H1 (cell line): ENCODE measurements around the gene COL19A1. TPM values are rescaled to one million over a fixed set of nuclear protein-coding genes. Genes with fewer than 3 reads are reported as not detected.

Experiments used
- CTCF ChIA-PET: fragments of 300-600 bp; sonication (Branson Sonifier 250); formaldehyde crosslinking; loops from one replicate; lab custom pipeline; 2021; ENCODE audit not compliant: partially characterized antibody; lab: Charles Lee
- POLR2A ChIA-PET: fragments of 300-600 bp; sonication (Branson Sonifier 250); formaldehyde crosslinking; loops from one replicate; lab custom pipeline; 2021; ENCODE audit warnings: inconsistent platforms; ENCODE audit not compliant: partially characterized antibody; lab: Charles Lee
- DNase-seq, 2 experiments: peaks; one replicate each; pipeline versions ENCODE4 v3.0.0 to v3.0.0-alpha.2; 2010 to 2022; ENCODE audit warnings: low spot score in 2 of 2, low read depth in 1 of 2, mixed read lengths in 1 of 2
- FAIRE-seq: peaks from 2 replicates; lab custom pipeline; 2011; peaks lifted over from hg19 to GRCh38; lab: Jason Lieb, UNC
- H2AFZ ChIP-seq: 2 replicates; pipeline ENCODE4 v1.8.1; 2012; ENCODE audit warnings: low read length, inconsistent platforms
- H2AK5ac ChIP-seq: 2 replicates; pipeline ENCODE4 v1.6.1; 2013; ENCODE audit warnings: low read depth, low read length
- H2BK120ac ChIP-seq: replicated peaks from 2 replicates; pipeline ENCODE3; 2013; ENCODE audit warnings: low read depth, low read length, inconsistent platforms
- H2BK12ac ChIP-seq: 2 replicates; pipeline ENCODE4 v1.6.1; 2013; ENCODE audit warnings: low read depth, low read length
- H2BK15ac ChIP-seq: 2 replicates; pipeline ENCODE4 v1.6.1; 2013; ENCODE audit warnings: low read length
- H2BK20ac ChIP-seq: 2 replicates; pipeline ENCODE4 v1.6.1; 2013; ENCODE audit warnings: low read length
- H2BK5ac ChIP-seq: 2 replicates; pipeline ENCODE4 v1.6.1; 2013; ENCODE audit warnings: low read depth, low read length
- H3K14ac ChIP-seq: 2 replicates; pipeline ENCODE4 v1.6.1; 2013; ENCODE audit warnings: inconsistent platforms; ENCODE audit not compliant: insufficient read length
- H3K18ac ChIP-seq: 2 replicates; pipeline ENCODE4 v1.6.1; 2013; ENCODE audit warnings: low read length; ENCODE audit errors: extremely low read depth
- H3K23ac ChIP-seq: 2 replicates; pipeline ENCODE4 v1.6.1; 2013; ENCODE audit warnings: inconsistent platforms; ENCODE audit not compliant: insufficient read length
- H3K23me2 ChIP-seq: 2 replicates; pipeline ENCODE4 v1.6.1; 2013; ENCODE audit warnings: low read depth, low read length
- H3K27ac ChIP-seq: 2 replicates; pipeline ENCODE4 v1.6.1; 2011; ENCODE audit warnings: low read depth, low read length, inconsistent platforms
- H3K27me3 ChIP-seq, 4 experiments: replicated peaks in 1 of 4; 1 replicate in 1 of 4; 2 replicates in 3 of 4; pipeline versions ENCODE4 v1.6.1 to v1.8.1; 2011 to 2013; ENCODE audit warnings: low read length in 3 of 4, mild to moderate bottlenecking in 3 of 4, inconsistent platforms in 2 of 4, mixed read lengths in 2 of 4, moderate library complexity in 1 of 4; ENCODE audit not compliant: control insufficient read depth in 3 of 4, insufficient read depth in 3 of 4; ENCODE audit errors: extremely low read depth in 1 of 4
- H3K36me3 ChIP-seq, 4 experiments: 2 replicates each; pipeline versions ENCODE4 v1.6.1 to v1.8.1; 2011 to 2013; ENCODE audit warnings: mild to moderate bottlenecking in 4 of 4, low read length in 3 of 4, moderate library complexity in 2 of 4, control low read depth in 1 of 4, inconsistent platforms in 1 of 4; ENCODE audit not compliant: insufficient read depth in 4 of 4, control insufficient read depth in 2 of 4
- H3K4ac ChIP-seq: replicated peaks from 2 replicates; pipeline ENCODE3; 2013; ENCODE audit warnings: low read length, low read depth, mixed read lengths, inconsistent platforms; ENCODE audit not compliant: insufficient read length
- H3K4me1 ChIP-seq, 4 experiments: replicated peaks in 1 of 4; 1 replicate in 1 of 4; 2 replicates in 3 of 4; pipeline versions ENCODE4 v1.6.1 to v1.8.1; 2011 to 2013; ENCODE audit warnings: low read length in 3 of 4, inconsistent platforms in 2 of 4, mixed read lengths in 1 of 4; ENCODE audit not compliant: insufficient read depth in 4 of 4, control insufficient read depth in 3 of 4
- H3K4me2 ChIP-seq, 2 experiments: 2 replicates each; pipeline versions ENCODE4 v1.6.1 to v1.8.1; 2011 to 2013; ENCODE audit warnings: low read depth in 2 of 2, low read length in 2 of 2, control low read depth in 1 of 2, inconsistent platforms in 1 of 2, mild to moderate bottlenecking in 1 of 2; ENCODE audit not compliant: insufficient read depth in 1 of 2
- H3K4me3 ChIP-seq, 4 experiments: fragments of 200-600, 300-600 bp in 1 of 4; sonication (generic), shearing (Covaris generic), sonication (Bioruptor Twin) in 1 of 4; 2 replicates each; pipeline versions ENCODE4 v1.5.1 to v1.8.1; 2011 to 2016; ENCODE audit warnings: low read length in 4 of 4, low read depth in 3 of 4, control low read depth in 2 of 4, inconsistent platforms in 2 of 4, mild to moderate bottlenecking in 2 of 4, mixed read lengths in 1 of 4, moderate library complexity in 1 of 4; ENCODE audit not compliant: insufficient read depth in 2 of 4; ENCODE audit errors: extremely low read depth in 1 of 4
- H3K56ac ChIP-seq: replicated peaks from 2 replicates; pipeline ENCODE3; 2013; ENCODE audit warnings: low read depth, mild to moderate bottlenecking, mixed read lengths, low read length, inconsistent platforms; ENCODE audit not compliant: insufficient read length
- H3K79me1 ChIP-seq: 2 replicates; pipeline ENCODE4 v1.6.1; 2013; ENCODE audit warnings: low read depth, low read length, control low read depth
- H3K79me2 ChIP-seq, 2 experiments: 2 replicates each; pipeline versions ENCODE4 v1.6.1 to v1.8.1; 2012 to 2013; ENCODE audit warnings: low read length in 2 of 2, mild to moderate bottlenecking in 2 of 2, inconsistent platforms in 1 of 2; ENCODE audit not compliant: insufficient read depth in 2 of 2, control insufficient read depth in 1 of 2
- H3K9ac ChIP-seq, 4 experiments: replicated peaks in 1 of 4; 1 replicate in 1 of 4; 2 replicates in 3 of 4; pipeline versions ENCODE4 v1.6.1 to v1.8.1; 2011 to 2013; ENCODE audit warnings: low read depth in 3 of 4, low read length in 3 of 4, control low read depth in 2 of 4, mild to moderate bottlenecking in 2 of 4, moderate library complexity in 2 of 4, inconsistent platforms in 1 of 4; ENCODE audit errors: extremely low read depth in 1 of 4
- H3K9me3 ChIP-seq, 2 experiments: 2 replicates each; pipeline versions ENCODE4 v1.6.1 to v1.8.1; 2012 to 2013; ENCODE audit warnings: mild to moderate bottlenecking in 2 of 2, moderate library complexity in 2 of 2, control low read depth in 1 of 2, inconsistent platforms in 1 of 2, low read depth in 1 of 2, low read length in 1 of 2, mixed read lengths in 1 of 2; ENCODE audit not compliant: insufficient read depth in 2 of 2
- H4K20me1 ChIP-seq, 2 experiments: replicated peaks in 1 of 2; 2 replicates each; pipeline versions ENCODE3 to v1.8.1; 2011 to 2013; ENCODE audit warnings: inconsistent platforms in 2 of 2, low read length in 2 of 2, mild to moderate bottlenecking in 1 of 2; ENCODE audit not compliant: insufficient read depth in 2 of 2, control insufficient read depth in 1 of 2
- H4K5ac ChIP-seq: 2 replicates; pipeline ENCODE4 v1.6.1; 2013; ENCODE audit warnings: low read length, low read depth, mixed read lengths, inconsistent platforms; ENCODE audit not compliant: insufficient read length
- H4K8ac ChIP-seq: 2 replicates; pipeline ENCODE4 v1.8.0; 2013; ENCODE audit warnings: mild to moderate bottlenecking, moderate library complexity, low read length, inconsistent platforms; ENCODE audit not compliant: insufficient read depth; ENCODE audit errors: extremely low read depth
- H4K91ac ChIP-seq: replicated peaks from 2 replicates; pipeline ENCODE3; 2013; ENCODE audit warnings: low read length, mixed read lengths, inconsistent platforms; ENCODE audit not compliant: insufficient read length
- BRCA1 ChIP-seq: IDR thresholded peaks from 2 replicates; pipeline ENCODE4 v1.6.1; 2012; ENCODE audit warnings: low read depth, low read length, improper control_type of control experiment
- CBX5 ChIP-seq: fragments of 300-800, 300-1000 bp; sonication (generic); IDR thresholded peaks from 2 replicates; pipeline ENCODE4 v1.7.1; 2016; ENCODE audit warnings: antibody characterized with exemption, low read length, low read depth
- CEBPB ChIP-seq: IDR thresholded peaks from 2 replicates; pipeline ENCODE4 v1.6.1; 2012; ENCODE audit warnings: low read depth, low read length
- CHD1 ChIP-seq: IDR thresholded peaks from 2 replicates; pipeline ENCODE4 v1.6.1; 2012; ENCODE audit warnings: low read depth, low read length, improper control_type of control experiment
- EZH2 ChIP-seq: fragments of 200-600 bp; sonication (generic); IDR thresholded peaks from 2 replicates; pipeline ENCODE4 v1.7.1; 2012; ENCODE audit warnings: low read depth, mild to moderate bottlenecking, moderate library complexity, low read length, inconsistent platforms; ENCODE audit not compliant: severe bottlenecking
- GABPA ChIP-seq: IDR thresholded peaks from 2 replicates; pipeline ENCODE4 v1.6.1; 2011; ENCODE audit warnings: mild to moderate bottlenecking, low read length, moderate library complexity, borderline replicate concordance; ENCODE audit not compliant: insufficient read depth
- KDM4A ChIP-seq: IDR thresholded peaks from one replicate; pipeline ENCODE4 v1.7.1; 2012; ENCODE audit warnings: low read depth, mild to moderate bottlenecking, moderate library complexity, low read length, inconsistent platforms; ENCODE audit not compliant: severe bottlenecking
- MAFK ChIP-seq: IDR thresholded peaks from 2 replicates; pipeline ENCODE4 v1.6.1; 2012; ENCODE audit warnings: low read depth, mild to moderate bottlenecking, improper control_type of control experiment, low read length
- RBBP5 ChIP-seq: IDR thresholded peaks from 2 replicates; pipeline ENCODE4 v1.7.1; 2012; ENCODE audit warnings: low read depth, mild to moderate bottlenecking, inconsistent platforms, low read length, moderate library complexity, borderline replicate concordance
- RFX5 ChIP-seq: IDR thresholded peaks from 2 replicates; pipeline ENCODE4 v1.6.1; 2011; ENCODE audit warnings: low read depth, low read length, improper control_type of control experiment, borderline replicate concordance
- SP1 ChIP-seq: IDR thresholded peaks from 2 replicates; pipeline ENCODE4 v1.6.1; 2011; ENCODE audit warnings: low read depth, low read length
- WGBS, 2 experiments: shearing (Covaris generic) in 1 of 2; methylation state at CpG; one replicate each; pipeline versions ENCODE4 v1.1.6 to v1.1.7; 2013 to 2015; ENCODE audit warnings: low lambda C conversion rate in 2 of 2, mixed read lengths in 2 of 2, inconsistent platforms in 1 of 2, low coverage in 1 of 2, missing lambda C conversion rate in 1 of 2; ENCODE audit not compliant: insufficient replicate concordance in 2 of 2, insufficient coverage in 1 of 2, insufficient read length in 1 of 2; ENCODE audit errors: extremely low coverage in 1 of 2, missing lambda C conversion rate in 1 of 2; 5-methylcytosine and 5-hydroxymethylcytosine counted together
- polyA plus RNA-seq, 7 experiments: library from polyadenylated mRNA; depleted of rRNA in 3 of 7; stranded (reverse) in 5 of 7; unstranded in 2 of 7; fragments of >200 nt in 5 of 7; fragments of 200-250 nt in 2 of 7; gene quantifications; 1 replicate in 5 of 7; 2 replicates in 1 of 7; 4 replicates in 1 of 7; pipeline versions ENCODE4 v1.2.1 to v1.2.3, GENCODE V29; 2011 to 2013; ENCODE audit warnings: missing spikeins in 2 of 7, mixed read lengths in 2 of 7
- total RNA-seq: library from RNA; stranded (reverse); fragmentation: NEBNext Ultra II Directional; extraction: Animal tissue kit (Norgen Biotek cat#: 25700); gene quantifications from 2 replicates; pipeline ENCODE4 v1.2.1, GENCODE V29; 2021
- TF ChIP-seq, protein P1 (sequence below): IDR thresholded peaks from 2 replicates; pipeline ENCODE4 v1.6.1; 2011; ENCODE audit warnings: low read depth, mild to moderate bottlenecking, low read length; ENCODE audit not compliant: insufficient read depth
- TF ChIP-seq, protein P2 (sequence below): IDR thresholded peaks from 2 replicates; pipeline ENCODE4 v1.6.1; 2012; ENCODE audit warnings: low read length, inconsistent platforms

COL19A1 gene
- total and polyA plus RNA-seq, 2 of the 8 experiments (the other 6 are each of a cell fraction or from before 2014, with no cell fraction given) = not detected

DNA sequence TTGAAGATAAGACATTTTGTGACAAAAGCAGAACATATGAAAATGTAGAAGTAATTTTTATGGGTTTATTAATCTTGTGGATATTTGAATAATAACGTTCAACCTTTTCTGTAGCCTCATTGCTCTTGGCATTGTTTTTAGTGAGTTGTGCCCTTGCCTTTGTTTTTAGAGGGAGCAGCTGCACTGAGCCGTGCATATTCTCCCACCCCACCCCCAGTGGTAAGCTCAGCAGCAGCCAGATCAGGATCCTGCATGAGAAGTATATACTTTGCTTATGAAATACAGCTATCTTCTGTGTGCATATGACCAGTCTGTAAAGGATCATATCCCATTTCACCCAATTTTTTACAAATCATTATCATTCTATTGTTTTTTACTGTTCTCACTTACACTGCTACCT is 252.3 kb downstream of the COL19A1 start:
- no peak overlapping the region for H2BK15ac ChIP-seq
- WGBS, 2 experiments = 48% methylated on average over 2 of the region's 2 CpGs; no CpG with 5 or more reads in 1 of the 2 experiments
- no peak overlapping the region for H3K4me3 ChIP-seq
- no peak overlapping the region for H3K56ac ChIP-seq
- H4K20me1 ChIP-seq = no peaks in the 10 kb centered on the region
- no peaks in the 10 kb centered on the region for H3K79me2 ChIP-seq
- H3K23ac ChIP-seq = no peak overlapping the region
- H4K91ac ChIP-seq = no peak overlapping the region
- DNase-seq = no peak
- H3K4ac ChIP-seq = no peak overlapping the region
- H2AFZ ChIP-seq = no peak overlapping the region
- no peak overlapping the region for H2BK5ac ChIP-seq
- H3K14ac ChIP-seq = no peak overlapping the region
- no peak overlapping the region for H3K4me2 ChIP-seq
- no peaks in the 10 kb centered on the region for H3K36me3 ChIP-seq
- H3K18ac ChIP-seq = no peak overlapping the region
- no peak overlapping the region for H2BK12ac ChIP-seq
- no peaks in the 10 kb centered on the region for H3K4me1 ChIP-seq
- no peak overlapping the region for H4K8ac ChIP-seq
- no peaks in the 10 kb centered on the region for H3K23me2 ChIP-seq
- H2BK20ac ChIP-seq = no peak overlapping the region
- no peak overlapping the region for H3K27ac ChIP-seq
- no peak for FAIRE-seq
- H2AK5ac ChIP-seq = no peak overlapping the region
- H3K9ac ChIP-seq = no peak overlapping the region
- H3K27me3 ChIP-seq = no peaks in the 10 kb centered on the region
- ChIA-PET CTCF (interaction anchor here (1.6 to 3.4 kb wide), 2 partner anchors 11 to 16 kb away, joined by 4 to 25 read pairs; no protein-coding TSS in a partner anchor), POLR2A (no interaction called here)
- no peaks in the 10 kb centered on the region for H3K79me1 ChIP-seq
- H2BK120ac ChIP-seq = no peak overlapping the region
- H4K5ac ChIP-seq = no peak overlapping the region
- no peaks in the 10 kb centered on the region for H3K9me3 ChIP-seq
- TF ChIP-seq CHD1 (no peak), BRCA1 (no peak), GABPA (no peak), RFX5 (no peak), MAFK (no peak), CEBPB (no peak), EZH2 (no peak), SP1 (no peak), KDM4A (no peak), RBBP5 (no peak), CBX5 (no peak)
- TF ChIP-seq, protein P1, sequence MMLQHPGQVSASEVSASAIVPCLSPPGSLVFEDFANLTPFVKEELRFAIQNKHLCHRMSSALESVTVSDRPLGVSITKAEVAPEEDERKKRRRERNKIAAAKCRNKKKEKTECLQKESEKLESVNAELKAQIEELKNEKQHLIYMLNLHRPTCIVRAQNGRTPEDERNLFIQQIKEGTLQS = no peak
- TF ChIP-seq, protein P2, sequence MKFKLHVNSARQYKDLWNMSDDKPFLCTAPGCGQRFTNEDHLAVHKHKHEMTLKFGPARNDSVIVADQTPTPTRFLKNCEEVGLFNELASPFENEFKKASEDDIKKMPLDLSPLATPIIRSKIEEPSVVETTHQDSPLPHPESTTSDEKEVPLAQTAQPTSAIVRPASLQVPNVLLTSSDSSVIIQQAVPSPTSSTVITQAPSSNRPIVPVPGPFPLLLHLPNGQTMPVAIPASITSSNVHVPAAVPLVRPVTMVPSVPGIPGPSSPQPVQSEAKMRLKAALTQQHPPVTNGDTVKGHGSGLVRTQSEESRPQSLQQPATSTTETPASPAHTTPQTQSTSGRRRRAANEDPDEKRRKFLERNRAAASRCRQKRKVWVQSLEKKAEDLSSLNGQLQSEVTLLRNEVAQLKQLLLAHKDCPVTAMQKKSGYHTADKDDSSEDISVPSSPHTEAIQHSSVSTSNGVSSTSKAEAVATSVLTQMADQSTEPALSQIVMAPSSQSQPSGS = no peak
